Panc1 (cell line): ENCODE results near the gene S100A7.

ENCODE experiments used
- TF ChIP-seq, protein P1 (sequence below), 2 experiments: IDR thresholded peaks; 2 replicates each; pipeline ENCODE4 v1.6.1; 2011 to 2012; ENCODE audit warnings: low read depth in 2 of 2, control low read depth in 1 of 2, low read length in 1 of 2, mild to moderate bottlenecking in 1 of 2, moderate library complexity in 1 of 2; ENCODE audit not compliant: insufficient read depth in 1 of 2
- TF ChIP-seq, protein P2 (sequence below): fragments of 450-650 bp; IDR thresholded peaks from 2 replicates; pipeline ENCODE4 v1.5.1; 2017; ENCODE audit warnings: mild to moderate bottlenecking

DNA sequence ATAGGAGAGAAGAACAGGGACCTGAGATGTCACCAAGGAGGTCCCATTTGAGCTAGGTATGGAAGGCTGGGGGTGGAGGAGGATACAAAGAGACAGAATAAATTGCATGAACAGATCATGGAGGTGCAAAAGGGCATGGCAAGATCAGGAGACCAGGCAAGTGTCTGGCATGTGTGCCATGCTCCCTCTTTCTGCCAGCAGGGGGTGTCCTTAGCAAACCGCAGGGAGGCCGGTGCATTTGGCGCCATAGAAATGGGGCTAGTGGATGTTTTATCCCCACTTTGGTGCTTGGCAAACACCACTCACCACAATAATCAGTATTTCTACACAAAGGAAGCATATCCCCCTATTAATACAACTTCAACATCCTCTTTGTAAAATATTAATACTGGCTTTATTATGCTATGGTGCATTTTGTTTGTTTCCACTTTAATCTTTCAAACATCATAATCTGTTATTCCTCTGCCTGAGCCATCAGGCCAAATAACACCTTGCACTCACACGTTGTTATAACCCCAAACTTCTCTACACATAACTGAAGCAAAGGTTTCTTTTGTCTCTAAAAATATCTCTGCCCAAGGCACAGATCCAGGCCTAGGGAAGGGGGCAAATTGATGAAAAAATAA lies 49.4 kb upstream of the S100A7 start:
- TF ChIP-seq, protein P1, sequence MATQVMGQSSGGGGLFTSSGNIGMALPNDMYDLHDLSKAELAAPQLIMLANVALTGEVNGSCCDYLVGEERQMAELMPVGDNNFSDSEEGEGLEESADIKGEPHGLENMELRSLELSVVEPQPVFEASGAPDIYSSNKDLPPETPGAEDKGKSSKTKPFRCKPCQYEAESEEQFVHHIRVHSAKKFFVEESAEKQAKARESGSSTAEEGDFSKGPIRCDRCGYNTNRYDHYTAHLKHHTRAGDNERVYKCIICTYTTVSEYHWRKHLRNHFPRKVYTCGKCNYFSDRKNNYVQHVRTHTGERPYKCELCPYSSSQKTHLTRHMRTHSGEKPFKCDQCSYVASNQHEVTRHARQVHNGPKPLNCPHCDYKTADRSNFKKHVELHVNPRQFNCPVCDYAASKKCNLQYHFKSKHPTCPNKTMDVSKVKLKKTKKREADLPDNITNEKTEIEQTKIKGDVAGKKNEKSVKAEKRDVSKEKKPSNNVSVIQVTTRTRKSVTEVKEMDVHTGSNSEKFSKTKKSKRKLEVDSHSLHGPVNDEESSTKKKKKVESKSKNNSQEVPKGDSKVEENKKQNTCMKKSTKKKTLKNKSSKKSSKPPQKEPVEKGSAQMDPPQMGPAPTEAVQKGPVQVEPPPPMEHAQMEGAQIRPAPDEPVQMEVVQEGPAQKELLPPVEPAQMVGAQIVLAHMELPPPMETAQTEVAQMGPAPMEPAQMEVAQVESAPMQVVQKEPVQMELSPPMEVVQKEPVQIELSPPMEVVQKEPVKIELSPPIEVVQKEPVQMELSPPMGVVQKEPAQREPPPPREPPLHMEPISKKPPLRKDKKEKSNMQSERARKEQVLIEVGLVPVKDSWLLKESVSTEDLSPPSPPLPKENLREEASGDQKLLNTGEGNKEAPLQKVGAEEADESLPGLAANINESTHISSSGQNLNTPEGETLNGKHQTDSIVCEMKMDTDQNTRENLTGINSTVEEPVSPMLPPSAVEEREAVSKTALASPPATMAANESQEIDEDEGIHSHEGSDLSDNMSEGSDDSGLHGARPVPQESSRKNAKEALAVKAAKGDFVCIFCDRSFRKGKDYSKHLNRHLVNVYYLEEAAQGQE (IDR thresholded peaks at IDR 0.05; ENCODE audit: insufficient read depth in 1 of 2, low read depth in 2 of 2, low read length in 1 of 2) = no peak
- TF ChIP-seq, protein P2, sequence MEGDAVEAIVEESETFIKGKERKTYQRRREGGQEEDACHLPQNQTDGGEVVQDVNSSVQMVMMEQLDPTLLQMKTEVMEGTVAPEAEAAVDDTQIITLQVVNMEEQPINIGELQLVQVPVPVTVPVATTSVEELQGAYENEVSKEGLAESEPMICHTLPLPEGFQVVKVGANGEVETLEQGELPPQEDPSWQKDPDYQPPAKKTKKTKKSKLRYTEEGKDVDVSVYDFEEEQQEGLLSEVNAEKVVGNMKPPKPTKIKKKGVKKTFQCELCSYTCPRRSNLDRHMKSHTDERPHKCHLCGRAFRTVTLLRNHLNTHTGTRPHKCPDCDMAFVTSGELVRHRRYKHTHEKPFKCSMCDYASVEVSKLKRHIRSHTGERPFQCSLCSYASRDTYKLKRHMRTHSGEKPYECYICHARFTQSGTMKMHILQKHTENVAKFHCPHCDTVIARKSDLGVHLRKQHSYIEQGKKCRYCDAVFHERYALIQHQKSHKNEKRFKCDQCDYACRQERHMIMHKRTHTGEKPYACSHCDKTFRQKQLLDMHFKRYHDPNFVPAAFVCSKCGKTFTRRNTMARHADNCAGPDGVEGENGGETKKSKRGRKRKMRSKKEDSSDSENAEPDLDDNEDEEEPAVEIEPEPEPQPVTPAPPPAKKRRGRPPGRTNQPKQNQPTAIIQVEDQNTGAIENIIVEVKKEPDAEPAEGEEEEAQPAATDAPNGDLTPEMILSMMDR = peak; percentile 95
